Measurements from ENCODE around the gene PROX1.

- TF ChIP-seq CTCF (IDR thresholded peaks at IDR 0.05; ENCODE audit: borderline replicate concordance, extremely low read depth, low read length, poor library complexity, severe bottlenecking) (no peak), EZH2 (IDR thresholded peaks at IDR 0.05; ENCODE audit: borderline replicate concordance, low read depth, low read length, severe bottlenecking) (no peak)
Measured at GRCh38 chr1:213958346-213958745, 29.4 kb upstream of the PROX1 start.

Measured in DND-41 (cell line).